Activated CD4-positive, alpha-beta T cell treated with anti-CD3 and anti-CD28 coated beads, Interleukin-2, amount 50 U/mL, for 4 hours (primary cell): ENCODE results near the gene FOXN4.

Source experiments
- DNase-seq, 2 experiments: peaks; one replicate each; pipeline ENCODE4 v3.0.0-alpha.2; 2020

FOXN4 gene

DNA sequence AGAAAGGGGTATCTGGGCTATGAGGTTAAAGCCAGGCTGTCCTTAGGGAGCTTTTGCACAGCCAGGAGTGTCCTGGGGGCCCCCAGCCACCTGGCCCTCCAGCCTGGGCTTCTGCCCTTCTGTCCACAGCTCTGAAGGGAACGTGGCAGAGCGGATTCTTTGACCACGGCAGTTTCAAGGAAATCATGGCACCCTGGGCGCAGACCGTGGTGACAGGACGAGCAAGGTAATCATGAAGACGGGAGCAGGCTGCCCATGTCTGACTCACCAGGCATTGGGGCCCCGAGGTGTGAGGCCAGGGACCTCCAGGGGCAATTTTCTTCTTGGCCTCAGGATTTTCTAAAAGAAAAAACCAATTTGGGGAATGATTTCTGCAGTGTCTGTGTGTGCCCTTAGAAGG is 53.1 kb downstream of the FOXN4 start:
- no peak for DNase-seq

DNA sequence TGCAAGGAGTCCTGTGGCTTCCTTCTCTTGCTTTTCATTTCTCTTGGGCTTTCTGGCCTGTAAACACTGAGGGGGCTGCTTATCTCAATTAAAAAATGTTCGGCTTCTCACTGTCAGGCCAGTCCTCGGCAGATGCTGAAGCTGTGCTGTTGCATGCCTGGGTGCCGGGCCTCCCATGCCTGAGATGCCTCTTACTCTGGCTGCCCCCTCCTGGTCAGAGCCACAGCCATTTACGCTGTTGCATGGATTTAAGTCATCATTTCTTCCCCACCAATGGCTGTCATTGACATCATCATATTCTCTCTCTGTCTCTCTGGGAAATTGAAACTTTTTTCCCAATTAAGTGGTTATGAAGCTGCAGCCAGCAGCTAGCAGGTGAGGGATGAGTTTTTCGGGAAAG is 53.7 kb downstream of the FOXN4 start:
- DNase-seq = no peak

DNA sequence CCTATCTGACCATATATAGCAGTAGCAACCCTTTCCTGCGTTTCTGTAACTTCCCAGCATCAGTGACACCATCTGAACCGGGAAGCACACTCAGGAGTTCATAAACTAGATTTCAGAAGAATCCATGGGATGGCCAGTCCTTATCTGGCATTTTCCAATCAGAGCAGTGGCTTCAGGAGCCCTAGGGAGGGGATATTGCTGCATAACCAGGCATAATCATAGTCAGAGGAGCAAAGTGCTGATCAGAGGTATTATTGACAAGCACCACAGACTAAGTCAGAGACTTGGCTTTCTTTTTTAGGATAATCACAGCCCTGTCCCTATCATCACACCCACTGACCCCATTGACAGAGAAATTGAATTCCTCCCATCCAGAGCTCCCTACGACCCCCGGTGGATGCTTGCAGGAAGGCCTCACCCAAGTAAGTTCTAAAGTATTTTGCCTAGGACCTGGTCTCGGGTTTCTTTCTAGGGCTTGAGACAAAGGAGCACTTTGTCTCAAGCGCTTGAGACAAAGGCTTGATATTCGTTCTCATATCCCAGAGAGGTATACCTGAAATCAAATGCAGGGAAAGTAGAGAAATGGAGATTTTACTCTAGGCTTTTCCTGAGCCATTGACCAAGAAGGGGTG is 55.1 kb downstream of the FOXN4 start:
- DNase-seq = no peak

DNA sequence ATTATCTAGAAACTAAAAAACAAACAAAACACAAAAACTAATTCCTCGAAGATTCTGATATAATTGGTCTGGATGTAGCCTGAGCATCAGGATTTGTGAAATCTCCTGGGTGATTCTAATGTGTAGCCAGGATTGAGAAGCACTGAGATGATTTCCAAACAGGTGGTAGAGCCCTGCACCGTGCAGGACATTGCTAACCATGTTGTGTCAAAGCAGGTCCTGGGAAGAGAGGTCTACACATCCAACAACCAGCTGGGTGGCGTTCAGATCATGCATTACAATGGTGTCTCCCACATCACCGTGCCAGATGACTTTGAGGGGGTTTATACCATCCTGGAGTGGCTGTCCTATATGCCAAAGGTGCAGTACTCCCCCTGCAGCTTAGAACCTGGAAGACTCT is 56.3 kb downstream of the FOXN4 start:
- DNase-seq = no peak

DNA sequence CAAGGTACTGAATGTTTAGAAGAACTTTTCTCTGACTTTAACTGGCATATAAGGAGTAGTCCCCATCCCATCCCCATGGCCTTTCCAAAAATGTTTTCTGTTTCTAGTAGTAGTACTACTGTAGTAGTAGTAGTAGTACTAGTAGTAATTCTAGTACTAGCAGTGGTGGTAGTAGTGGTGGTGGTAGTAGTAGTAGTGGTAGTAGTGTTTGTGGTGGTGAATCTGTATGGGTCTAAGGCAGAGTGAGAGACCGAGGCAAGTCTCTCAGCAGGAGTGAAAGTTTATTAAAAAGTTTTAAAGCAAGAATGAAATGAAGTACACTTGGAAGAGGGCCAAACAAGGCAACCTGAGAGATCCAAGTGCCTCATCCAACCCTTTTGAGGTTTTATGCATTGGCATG is 58.6 kb downstream of the FOXN4 start:
- DNase-seq = no peak

DNA sequence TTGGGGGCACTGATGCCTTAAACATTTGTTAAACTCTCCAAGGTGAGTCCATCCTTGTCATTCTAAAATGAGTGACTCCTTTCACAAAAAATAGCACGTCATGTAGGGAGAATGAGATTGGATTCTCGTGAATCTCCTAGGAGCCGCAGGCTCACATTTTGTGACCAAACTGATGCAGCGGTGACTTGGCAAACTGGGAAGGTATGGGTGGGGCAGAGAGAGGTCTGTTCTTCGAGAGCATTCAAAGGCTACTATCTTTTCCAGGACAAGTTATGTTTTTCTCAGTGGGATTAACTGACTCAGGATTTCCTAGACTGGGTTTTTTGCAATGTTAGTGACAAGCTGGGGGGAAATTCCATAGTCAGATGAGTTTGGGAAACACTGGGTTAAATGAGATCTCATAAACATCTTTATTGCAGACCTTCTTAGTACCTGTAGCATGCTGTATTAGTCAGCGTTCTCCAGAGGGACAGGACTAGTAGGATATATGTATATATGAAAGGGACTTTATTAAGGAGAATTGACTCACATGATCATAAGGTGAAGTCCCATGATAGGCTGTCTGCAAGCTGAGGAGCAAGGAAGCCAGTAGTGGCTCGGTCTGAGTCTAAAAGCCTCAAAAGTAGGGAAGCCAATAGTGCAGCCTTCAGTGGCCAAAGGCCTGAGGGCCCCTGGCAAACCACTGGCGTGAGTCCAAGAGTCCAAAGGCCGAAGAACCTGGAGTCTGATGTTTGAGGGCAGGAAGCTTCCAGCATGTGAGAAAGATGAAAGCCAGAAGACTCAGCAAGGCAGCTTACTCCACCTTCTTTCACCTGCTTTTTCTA is 61.0 kb downstream of the FOXN4 start:
- DNase-seq = no peak

DNA sequence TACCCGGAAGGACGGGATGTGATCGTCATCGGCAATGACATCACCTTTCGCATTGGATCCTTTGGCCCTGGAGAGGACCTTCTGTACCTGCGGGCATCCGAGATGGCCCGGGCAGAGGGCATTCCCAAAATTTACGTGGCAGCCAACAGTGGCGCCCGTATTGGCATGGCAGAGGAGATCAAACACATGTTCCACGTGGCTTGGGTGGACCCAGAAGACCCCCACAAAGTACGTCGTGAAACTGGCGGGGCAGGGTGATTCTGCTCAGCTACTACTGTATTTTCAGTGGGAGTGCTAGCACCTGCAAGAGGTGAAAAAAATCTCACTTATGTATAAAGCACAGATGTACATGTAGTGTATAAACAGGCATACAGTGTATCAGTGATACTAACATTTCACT is 62.9 kb downstream of the FOXN4 start:
- DNase-seq = no peak

DNA sequence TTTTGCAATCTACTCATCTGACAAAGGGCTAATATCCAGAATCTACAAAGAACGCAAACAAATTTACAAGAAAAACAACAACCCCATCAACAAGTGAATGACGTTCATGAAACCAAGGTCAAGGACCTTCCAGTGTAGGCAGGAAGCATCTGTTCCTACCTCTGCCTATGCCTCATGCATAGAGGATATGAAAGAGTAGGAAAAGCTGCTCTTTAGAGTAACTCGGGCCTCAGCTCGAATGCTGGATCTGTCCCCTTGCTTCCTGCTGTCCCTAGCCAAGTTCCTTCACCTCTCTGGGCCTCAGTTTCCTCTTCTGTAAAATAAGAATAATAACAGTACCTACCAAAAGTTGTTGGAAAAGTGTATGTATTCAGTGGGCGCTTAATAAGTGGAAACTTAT is 65.0 kb downstream of the FOXN4 start:
- no peak for DNase-seq

DNA sequence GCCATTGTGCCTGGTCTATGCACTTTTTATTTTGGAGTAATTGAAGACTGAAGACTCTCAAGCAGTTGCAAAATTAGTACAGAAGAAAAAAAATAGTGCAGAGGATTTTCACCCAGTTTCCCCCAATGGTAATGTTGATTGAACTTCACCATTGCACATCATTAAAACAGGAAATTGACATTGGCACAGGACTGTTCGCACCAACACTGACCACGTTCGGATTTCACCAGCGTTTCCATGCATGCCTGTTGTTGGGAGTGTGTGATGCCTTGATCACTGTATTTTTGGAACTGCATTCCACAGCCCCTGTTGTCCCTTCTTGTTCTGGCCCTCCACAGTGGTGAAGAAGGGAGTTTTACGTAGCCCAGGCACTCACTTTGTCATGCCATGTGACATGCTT is 67.1 kb downstream of the FOXN4 start:
- DNase-seq = no peak

DNA sequence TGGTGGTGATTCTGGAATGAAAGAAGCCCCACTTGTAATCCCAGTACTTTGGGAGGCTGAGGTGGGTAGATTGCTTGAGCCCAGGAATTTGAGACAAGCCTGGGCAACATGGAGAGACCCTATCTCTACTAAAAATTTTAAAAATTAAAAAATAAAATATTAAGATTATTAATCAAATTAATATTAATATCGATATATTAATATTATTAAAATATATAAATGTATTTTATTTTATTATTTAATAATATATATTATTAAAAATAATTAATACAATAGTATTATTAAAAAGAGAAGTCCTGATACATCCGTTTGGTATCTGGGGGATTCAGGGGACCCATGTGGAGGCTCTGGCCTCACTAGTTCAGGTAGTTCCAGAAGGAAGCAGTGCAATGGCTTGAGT is 68.7 kb downstream of the FOXN4 start:
- no peak for DNase-seq

DNA sequence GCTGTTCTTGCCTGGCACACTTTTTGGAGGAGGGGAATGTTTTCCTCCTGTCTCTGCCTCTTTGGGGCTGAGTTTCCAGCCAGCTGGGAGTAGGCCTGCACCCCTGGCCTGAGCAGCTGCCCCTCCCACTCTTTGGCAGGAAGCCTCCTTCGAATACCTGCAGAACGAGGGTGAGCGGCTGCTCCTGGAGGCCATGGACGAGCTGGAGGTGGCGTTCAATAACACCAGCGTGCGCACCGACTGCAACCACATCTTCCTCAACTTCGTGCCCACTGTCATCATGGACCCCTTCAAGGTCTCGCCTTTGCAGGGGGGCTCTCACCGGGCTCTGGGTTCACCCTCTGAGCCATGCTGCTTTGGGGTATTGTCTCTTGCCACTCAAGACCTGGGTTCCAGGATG is 69.4 kb downstream of the FOXN4 start:
- no peak for DNase-seq

DNA sequence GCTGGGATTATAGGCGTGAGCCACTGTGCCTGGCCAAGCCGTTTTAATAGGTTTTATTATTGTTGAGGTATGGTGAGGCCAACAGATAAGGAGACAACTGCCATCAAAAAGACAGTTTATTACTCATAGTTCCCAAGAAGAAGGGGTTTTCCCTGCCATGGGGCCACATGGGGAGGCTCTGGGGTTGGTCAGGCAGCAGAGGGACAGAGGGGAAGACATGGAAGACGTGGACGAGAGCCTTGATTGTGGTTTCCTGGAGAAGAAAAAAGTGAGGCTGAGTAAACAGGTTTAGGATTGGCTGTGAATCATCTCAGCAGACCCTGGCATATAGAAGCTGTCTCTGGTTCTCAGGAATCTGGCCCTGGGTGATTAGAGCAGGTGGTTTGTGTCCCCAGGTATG is 69.9 kb downstream of the FOXN4 start:
- no peak for DNase-seq

DNA sequence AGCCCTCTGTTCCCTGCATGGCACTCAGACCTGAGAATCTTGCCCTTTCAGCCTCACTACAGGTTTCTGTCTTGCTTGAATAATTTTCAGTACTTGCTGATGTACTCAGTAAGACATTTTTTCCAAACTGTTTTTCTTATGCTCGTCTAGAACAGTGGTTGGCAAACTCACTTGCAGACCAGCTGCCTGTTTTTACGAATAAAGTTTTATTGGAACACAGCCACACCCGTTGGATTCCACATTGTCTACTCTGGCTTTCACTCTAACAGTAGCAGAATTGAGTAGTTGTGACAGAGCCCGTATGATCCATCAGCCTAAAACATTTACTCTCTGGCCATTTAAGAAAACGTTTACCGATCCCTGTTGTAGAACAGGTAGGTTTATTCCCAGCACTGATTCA is 72.8 kb downstream of the FOXN4 start:
- DNase-seq = no peak

DNA sequence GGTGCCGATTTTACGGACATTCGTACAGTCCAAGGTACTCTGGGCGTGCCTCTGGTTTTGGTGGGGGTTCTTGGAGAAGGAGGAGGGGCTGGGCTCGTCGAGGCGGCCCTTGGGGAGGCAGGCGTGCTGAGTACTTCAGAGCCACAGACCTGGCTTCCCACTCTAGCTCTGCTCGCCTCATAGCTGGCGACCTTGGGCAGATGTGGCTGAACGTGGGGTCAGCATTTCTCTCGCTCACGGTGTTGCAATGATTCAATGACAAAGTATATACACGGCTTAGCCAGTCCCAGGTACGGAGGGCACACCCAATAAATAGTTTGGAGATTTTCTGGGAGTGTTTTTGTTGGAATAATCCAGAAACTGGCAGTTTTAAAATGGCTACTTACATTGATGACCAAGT is 75.1 kb downstream of the FOXN4 start:
- no peak for DNase-seq

DNA sequence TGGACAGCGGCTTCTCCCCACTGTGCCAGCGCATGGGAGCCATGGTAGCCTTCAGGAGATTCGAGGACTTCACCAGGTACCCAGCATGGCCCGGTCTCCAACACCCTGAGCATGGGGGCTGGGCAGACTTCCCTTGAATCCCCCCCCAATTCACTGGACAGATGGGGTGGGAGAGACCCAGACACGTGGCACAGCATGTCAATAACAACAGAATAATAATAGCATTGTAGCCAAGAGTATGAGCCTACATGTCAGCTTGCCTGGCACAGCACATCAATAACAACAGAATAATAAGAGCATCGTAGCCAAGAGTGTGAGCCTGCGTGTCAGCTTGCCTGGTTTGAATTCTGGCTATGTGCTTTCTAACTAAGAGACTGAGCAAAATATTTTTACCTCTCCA is 76.4 kb downstream of the FOXN4 start:
- no peak for DNase-seq

DNA sequence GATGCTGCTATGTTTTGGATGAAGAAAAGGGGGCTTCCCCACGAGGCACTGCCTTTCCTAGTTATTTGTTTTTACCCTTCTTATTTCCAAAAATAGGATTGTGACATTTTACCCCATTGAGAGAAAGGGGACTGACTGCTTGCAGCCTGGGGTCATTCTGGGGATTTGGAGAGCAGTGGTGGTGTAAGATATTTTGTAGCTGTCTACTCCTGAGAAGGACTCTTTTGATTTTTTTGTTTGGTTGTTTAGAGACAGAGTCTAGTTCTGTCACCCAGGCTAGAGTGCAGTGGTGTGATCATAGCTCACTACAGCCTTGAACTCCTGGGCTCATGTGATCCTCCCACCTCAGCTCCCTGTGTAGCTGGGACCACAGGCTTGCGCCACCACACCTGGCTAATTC is 78.9 kb downstream of the FOXN4 start:
- no peak for DNase-seq

DNA sequence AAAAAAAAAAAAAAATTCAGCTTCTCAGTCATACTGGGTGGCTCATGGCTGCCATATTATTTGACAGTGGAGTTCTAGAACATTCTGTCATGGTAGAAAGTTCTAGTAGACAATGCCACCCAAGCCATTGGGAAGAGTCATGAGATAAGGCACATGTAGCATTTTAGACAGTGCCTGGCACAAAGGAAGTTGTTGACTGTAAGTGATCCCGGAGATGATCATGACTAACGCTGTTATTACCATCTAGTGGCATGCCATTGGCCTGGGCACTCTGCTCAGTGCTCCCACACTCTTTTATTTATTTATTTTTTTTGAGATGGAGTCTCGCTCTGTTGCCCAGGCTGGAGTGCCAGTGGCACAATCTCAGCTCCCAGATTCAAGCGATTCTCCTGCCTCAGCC is 80.4 kb downstream of the FOXN4 start:
- DNase-seq = no peak
